HG03280 (cell line): ENCODE data around the gene TMEM19.

ENCODE experiments used
- ATAC-seq: cut with Tn5 transposase; IDR thresholded peaks from one replicate; pipeline ENCODE4 v1.9.1; 2021; ENCODE audit warnings: mild to moderate bottlenecking, moderate library complexity; ENCODE audit not compliant: unreplicated experiment

Gene TMEM19

DNA sequence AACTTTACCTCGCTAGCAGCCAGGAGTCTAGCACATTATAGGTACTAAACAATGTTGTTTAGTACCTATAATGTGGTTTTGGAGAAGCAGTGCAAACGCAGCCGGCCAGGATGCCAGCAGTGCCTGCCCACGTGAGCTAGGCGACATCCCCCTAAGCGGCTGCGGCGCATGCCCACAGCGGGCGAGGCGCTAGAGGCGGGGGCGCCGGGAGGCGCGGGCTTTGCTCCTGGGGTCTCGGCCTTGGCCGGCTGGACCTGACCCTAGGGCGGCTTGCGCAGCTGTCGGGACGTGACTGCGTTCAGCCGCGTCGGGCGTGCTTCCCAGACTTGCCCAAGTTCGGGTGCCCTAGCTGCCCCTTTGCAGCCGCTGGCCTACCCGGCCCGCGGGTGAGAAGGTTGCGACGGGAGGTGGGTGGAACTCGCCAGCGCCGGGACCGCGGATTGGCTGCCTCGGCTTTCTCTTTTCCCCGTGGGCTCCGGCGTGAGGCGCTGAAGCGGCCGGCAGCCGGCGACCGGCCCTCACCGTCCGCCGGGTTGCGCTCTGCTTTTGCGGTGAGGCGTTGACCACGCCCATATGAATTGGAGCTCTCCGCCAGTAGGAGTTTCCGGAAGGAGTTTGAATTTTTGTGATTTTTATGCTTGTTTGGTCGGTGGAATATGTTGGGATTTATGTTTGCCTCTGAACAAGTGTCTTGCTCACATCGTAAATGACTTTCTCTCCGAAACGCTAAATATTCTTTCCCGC, at the start of gene TMEM19:
TSS of gene TMEM19 (plus strand) at position 169 of the 744 bp plus-strand sequence. CDS start 599 bp downstream, outside the sequence.
- ATAC-seq, result peak; percentile 87

DNA sequence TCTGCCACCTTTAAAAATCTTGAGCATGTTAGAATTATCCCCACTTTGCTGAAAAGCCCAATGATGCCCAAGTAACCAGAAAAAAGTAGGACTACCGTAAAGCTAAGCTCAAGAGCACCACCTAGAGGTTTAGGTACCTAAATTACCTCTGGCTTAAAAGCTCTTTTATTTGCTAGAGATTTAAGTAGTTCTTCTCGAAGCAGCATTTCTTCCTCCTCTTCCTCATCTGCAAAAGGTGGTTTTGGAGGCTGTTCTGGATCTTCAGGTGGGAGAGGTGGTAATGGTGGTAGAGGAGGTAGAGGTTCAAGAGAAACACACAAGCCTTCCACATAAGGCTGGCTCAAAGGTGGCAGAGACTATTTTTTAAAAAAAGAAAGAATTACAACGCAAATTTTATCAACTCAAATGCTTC, 49.2 kb upstream of the TMEM19 start:
- no peak for ATAC-seq

DNA sequence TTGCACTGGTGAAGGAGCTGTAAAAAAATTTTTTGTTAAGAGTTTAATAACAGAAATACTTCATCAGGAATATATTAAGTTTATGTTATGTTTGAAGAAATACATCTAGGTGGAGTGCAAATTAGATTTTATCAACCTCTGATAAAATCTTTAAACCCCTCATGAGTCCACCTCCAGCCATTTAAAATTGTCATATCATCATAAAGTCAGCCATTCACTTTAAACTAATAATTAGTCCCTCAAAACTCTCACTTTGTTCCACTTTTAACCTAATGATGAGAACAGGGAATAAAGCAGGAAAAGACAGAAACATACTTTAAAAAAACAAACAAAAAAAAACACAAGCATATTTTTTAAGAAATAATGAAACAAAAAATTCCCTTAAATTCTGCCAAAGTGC, 47.4 kb upstream of the TMEM19 start:
- no peak for ATAC-seq

DNA sequence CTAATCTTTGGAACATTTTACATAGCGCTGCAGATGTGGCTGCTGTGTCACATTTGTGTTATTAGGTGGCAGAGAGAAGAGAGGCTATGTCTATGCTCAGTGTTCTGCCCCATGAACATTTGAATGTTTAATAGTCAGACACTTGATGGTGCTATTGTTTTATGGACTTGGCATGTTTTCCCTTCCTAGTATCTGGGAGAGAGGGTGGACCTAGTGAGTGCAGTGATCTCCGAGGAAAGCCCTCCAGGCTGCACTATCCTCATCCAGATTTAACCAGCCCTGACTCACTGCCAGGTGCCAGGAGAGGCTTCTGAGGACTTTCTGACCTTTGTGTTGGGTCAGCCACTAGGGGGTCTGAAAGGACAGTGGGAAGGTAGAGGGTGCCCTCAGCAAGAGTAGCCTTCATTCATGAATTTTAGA, 46.5 kb upstream of the TMEM19 start:
- peak; percentile 45 for ATAC-seq

DNA sequence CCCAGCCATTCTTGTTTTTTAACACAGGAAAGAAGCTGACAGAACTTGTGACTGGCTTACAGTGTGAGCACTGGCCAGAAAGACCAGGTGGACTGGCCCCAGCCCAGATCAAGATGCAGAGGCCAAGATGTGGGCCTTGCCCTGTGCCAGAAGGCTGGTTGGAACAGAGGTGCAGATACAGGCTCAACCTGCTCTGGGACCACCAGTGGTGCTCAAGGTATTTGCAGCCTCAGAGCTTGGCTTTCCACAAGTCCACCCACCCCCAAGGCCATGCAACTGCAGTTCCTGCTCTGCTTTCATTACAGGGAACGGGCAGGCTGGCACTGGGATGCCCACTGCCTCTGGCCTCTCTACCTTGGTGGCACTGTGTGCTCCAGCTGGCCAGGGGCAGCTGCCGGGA, 45.6 kb upstream of the TMEM19 start:
- ATAC-seq, result no peak

DNA sequence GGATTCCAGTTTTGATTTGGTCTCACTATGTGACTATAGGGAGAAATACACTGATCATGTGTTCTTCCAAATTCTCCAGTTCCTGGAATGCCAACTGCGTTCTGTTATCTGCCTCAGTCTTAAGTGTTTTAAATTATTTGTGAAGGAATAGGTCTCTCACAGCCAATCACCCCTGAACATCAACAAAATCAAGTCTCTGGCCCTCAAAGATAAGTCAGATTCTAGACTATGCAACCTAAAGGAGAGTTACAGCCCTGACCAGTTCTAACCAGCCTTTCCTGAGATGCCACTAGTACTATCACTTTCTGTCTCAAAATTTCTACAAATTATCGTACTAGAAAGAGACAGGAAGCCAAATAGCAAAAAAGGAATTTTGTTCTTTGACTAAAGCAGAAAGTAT, 44.5 kb upstream of the TMEM19 start:
- ATAC-seq, result no peak

DNA sequence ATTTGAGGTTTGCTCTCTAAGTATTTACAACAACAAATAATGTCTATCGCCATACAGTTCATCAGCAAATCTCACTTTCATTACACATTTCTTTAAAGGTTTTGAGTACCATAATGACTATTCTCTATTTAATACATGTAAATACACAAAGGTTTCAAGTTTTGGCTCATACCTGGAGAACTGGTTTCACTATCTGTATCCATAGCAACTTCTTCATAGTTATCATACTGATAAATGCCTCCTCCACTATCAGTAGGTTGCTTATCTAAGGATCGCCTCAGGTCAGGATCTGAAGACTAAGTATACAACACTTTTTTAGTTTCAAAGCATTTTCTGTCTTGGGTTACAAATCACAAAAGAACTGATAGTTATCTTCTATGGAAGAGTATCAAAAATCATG, 43.6 kb upstream of the TMEM19 start:
- peak; percentile 67 for ATAC-seq

DNA sequence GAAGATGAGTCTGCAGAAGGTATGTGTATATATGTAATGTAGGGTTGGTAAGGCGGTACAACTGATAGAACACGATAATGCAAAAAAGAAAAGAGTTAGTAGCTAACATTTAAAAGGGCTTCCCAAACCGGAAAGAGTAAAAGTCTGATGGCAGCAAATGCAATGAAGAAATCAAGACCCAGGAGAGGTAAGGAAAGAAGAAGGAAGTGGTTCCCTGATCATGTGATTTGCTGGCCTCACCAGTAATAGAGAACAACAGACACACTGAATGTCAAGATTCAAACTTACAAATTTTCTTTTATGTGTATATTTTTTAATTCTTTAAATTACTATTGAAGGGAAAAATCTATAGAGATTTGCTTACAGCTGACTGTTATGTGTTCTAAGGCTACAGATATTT, 40.6 kb upstream of the TMEM19 start:
- no peak for ATAC-seq

DNA sequence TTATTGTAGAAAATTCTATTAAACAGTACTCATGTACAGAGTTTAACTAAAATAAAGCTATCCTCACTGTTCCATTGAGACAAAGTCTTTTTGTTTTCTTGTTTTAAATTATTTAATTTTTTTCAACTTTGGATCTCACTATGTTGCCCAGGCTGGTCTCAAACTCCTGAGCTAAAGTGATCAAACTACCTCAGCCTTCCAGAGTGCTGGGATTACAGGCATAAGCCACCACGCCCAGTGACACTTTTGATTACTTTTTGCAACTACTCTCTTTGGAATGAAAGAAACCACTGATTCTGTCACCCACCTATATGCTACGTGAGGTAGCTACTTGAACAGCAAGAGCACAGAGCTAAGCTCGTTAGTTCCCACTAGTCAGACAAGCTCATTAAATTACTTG, 39.4 kb upstream of the TMEM19 start:
- ATAC-seq, result no peak

DNA sequence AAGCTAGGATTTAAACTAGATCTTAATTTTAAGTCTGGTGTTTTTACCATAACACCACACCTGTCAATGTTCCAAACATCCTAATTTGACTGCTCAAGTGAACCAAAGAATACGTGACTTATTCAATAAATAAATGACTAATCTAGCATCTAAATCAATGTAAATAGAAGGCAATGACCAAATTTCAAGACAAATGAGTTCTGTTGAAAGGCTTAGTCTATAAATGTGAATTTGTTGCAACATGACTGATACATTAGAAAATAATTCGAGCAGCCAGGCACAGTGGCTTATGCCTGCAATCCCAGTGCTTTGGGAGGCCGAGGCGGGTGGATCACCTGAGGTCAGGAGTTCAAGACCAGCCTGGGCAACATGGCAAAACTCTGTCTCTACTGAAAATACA, 37.3 kb upstream of the TMEM19 start:
- no peak for ATAC-seq

DNA sequence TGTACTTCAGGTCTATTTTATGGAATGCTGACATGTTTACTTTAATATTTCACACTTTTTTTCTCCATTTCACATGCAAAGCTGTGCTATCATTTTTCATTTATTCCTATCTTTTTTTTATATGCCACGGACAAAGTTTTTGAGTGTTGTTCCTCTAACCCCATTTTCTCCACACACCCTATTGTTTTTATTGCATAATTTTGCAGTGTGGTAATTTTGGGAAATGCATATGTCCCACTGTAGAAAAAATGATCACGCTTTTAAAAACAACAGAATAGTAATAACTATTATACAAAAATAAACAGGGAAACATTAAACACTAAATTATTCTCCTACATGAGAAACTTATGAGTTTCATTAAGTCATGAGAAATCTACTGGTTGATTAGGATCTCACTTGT, 36.5 kb upstream of the TMEM19 start:
- no peak for ATAC-seq

DNA sequence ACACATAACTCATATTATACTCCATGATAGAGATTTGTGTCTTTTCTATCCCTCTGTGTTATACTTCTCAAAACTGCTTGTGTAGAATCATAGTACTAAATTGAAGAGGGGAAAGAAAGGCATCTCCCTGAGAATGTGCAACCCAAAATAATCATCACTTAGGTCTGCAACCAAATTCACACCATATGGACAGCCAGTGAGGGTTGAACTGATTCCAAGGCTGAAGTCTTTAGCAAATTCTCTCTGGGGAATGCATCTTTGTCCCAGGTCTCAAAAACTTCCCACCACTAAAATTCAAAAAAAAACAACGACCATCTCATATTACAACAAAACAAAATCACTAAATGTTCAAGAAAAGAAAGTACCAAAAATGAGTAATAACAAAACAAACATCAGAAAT, 33.2 kb upstream of the TMEM19 start:
- ATAC-seq, result no peak

DNA sequence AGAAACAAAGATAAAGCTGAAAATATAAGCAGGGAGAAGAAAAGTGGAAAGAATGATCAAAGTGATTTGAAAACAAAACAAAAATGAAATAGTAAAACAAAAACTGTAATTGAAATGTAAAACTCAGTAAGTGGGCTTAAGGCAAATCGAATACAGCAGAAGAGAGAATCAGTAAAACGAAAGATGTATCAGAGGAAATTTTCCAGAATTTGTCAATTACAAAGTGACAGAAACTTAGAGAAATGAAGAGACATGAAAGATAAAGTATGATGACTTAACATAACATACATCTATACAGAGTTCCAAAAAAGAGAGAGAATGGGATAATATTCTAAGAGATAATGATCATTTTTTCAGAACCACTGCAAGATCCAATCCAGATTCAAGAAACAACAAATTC, 32.7 kb upstream of the TMEM19 start:
- ATAC-seq, result no peak

DNA sequence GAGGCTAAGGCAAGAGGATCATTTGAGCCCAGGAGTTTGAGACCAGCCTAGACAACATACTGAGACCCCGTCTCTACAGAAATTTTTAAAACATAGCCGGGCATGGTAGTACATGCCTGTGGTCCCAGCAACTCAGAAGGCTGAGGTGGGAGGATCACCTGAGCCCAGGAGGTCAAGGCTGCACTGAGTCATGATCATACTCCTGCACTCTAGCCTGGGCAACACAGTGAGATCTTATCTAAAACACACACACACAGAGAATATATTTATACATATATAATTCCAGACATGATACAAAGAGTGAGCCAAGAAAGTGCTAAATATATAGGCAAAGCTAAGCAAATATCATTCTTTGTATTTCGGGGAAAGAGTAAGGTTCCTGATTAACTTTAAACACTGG, 31.7 kb upstream of the TMEM19 start:
- no peak for ATAC-seq

DNA sequence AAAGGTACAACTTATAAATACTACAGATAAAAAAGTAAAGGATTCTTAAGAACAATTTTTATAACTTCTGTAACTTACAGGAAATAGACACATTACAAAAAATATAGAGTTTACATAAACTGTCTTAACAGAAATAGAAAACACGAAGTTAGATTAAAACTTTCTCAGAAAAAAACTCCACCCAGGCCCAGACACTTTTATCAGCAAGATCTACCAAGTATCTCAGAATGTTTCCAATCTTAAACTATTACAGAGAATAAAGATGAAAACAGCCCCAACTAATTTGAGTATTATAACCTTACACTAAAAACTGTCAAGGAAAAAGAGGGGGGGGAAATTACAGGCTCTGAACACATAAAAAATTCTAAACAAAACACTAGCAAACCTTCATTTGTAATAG, 30.4 kb upstream of the TMEM19 start:
- ATAC-seq, result no peak

DNA sequence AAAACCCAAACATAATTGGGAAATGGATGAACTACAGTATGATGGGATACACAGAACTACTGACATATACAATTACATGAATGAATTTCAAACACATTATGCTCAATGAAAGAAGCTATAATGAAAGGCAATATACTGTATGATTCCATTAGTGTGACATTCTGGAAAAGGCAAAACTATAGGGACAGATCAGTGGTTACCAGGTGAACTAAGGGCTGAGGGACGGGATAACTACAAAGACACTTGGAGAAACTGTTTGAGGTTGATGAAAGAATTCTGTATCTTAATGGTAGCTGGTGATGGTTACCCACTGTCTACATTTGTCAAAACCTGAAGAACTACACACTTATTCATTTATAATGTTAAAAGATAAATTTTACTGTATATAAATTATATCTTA, 30.0 kb upstream of the TMEM19 start:
- ATAC-seq, result no peak

DNA sequence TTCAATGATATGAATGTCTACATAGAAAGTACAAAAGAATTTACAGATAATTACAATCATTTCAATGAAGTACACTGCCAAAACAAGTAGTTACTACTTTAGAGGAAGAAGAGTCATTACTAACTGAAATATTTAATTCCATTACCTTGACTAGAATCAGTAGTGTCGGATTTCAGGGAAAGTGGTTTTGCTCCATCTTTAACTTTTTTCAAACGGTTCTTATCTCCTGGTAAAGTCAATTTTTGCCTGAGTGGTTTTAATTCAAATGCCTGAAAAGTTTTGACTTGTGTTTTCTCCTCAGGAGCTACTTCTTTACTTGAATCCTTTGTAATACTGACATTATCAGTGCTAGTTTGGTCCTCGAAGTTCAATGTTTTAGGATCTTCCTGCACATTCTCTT, 29.1 kb upstream of the TMEM19 start:
- no peak for ATAC-seq

DNA sequence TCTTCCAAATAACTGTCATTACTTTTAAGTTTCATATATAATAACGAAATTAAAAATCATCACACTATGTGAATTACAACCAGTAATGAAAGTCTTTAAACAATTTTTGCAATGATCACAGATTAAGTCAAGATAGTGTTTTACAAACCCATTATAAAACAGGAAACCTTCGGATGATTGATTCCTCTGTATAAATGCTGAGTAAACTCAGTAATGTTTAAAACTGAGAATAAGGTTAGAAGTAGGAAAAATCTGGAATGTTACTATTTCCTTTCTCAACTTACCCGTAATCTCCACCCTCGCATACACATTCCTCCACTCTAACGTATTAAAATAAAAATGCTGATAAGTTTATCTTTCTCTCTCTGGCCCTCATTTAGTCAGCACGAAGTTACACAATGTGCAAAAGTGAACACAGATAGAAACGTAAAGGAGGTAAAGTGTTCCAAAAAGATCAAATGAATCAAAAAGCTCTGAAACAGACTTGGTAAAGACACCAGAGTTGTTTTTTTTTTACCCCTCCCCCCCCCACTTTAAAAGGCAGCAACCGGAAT, 23.8 kb upstream of the TMEM19 start:
- no peak for ATAC-seq

DNA sequence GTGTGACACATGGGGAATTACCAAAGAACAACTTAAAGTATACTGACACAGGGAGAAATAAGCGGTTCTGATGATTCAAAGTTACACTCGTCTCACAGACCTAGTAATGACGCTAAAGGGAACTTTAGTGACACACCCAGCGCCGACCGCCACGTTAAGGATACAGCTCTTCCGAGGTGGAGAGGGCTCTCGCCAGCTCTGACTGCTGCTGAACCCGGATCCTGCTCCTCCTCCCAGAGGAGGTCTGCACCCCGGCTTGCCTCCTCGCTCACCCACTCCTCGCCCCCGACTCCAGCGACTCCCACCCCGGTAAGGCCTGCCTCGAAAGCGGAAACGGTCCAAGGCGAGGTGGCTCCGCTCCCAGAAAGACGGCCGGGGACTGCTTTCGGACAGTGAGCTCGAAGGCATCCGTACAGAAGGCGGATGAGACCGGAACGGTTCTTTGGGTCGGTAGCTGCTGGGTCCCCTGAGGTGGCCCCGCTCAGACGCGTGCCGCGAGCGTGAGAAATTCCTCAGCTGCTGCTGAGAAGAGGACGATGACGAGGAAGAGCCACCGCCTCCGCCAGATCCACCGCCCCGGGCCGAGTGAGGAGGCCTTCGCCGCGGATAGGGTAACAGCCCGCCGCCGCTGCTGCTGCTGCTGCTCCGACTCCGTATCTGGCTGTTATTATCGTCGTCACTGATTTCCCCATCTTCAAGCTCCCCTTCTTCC, 22.9 kb upstream of the TMEM19 start:
- ATAC-seq, result peak; percentile 30

DNA sequence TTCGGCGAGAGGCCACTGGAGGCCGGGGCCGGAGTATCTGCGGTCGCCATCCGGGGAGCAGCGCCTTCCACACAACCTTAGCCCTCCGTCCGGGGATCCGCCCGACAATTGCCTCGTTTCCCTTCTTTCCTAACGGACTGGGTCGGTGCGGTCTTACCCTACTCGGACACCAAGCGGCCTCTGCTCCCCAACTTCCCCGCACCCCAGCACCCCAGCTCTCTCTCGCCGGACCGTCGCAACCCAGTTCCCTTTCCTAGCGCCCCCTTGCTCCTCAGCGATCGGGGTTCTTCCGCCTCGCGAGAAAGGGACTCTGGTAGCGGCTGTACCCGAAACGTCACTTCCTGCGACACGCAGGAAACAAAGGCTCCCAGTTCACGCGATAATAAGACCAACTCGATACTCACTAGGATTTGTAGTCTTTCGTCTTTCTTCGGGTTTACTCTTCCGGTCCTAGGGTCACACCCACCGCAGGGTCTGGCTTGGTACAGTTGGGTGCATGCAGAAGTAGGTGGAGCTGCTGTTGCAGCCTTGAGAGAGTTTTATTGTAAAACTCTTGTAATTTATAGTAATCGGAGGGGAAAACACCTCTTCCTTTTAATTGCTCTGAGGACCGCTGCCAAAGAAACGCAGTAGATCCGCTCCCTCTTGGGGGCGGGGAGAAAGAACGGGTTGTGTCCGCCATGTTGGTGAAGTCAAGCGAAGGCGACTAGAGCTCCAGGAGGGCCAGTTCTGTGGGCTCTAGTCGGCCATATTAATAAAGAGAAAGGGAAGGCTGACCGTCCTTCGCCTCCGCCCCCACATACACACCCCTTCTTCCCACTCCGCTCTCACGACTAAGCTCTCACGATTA, 22.1 kb upstream of the TMEM19 start, which contains the start of the genes THAP2 and ZFC3H1:
TSS of gene THAP2 (plus strand) at position 741 of the 850 bp plus-strand sequence. CDS start 209 bp downstream, outside the sequence.
TSS of gene ZFC3H1 (minus strand) at position 288 of the 850 bp plus-strand sequence. CDS start at position 50, 238 bp downstream.
- peak; percentile 87 for ATAC-seq
